MV-4-11 (cell line): ENCODE measurements around the gene TMEM139.

Experiments used
- DNase-seq: peaks from one replicate; lab custom pipeline; 2025; lab: John Stamatoyannopoulos, UW

TMEM139 gene

DNA sequence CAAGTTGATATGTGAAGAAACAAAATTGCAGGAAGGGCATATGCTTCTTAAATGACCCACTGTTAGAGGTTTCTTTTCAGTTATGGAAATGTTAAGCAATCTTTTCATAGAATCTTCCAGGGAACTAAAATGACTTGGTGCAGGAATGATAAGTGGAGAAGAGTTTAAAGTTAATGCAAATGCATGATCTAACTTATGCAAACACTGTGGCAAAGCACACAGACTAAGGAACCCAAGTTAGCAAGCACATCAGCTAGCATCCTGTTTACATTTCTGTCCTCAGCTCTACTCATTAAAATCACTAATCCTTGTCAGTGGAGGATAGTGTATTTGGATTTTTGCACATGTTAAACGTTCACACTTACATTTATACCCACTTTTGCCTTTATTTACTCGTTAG, 40.5 kb downstream of the TMEM139 start:
- no peak for DNase-seq

DNA sequence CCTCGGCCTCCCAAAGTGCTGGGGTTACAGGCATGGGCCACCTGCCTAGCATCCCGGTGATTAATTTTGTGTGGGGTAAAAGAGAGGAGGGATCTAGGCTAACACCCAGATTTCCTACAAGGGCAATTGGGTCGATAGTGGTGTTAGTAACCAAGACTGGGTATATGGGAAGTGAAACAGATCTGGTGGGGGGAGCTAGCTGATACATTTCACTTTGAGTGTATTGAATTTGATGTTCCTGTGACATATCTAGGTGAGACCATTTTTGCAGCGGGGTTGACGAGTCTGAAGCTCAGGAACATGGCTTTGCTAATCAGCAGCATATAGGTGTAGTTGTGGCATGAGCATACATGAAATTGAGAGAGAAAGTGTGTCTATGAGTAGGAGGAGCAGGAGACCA, 43.1 kb downstream of the TMEM139 start:
- DNase-seq: peak; percentile 42

DNA sequence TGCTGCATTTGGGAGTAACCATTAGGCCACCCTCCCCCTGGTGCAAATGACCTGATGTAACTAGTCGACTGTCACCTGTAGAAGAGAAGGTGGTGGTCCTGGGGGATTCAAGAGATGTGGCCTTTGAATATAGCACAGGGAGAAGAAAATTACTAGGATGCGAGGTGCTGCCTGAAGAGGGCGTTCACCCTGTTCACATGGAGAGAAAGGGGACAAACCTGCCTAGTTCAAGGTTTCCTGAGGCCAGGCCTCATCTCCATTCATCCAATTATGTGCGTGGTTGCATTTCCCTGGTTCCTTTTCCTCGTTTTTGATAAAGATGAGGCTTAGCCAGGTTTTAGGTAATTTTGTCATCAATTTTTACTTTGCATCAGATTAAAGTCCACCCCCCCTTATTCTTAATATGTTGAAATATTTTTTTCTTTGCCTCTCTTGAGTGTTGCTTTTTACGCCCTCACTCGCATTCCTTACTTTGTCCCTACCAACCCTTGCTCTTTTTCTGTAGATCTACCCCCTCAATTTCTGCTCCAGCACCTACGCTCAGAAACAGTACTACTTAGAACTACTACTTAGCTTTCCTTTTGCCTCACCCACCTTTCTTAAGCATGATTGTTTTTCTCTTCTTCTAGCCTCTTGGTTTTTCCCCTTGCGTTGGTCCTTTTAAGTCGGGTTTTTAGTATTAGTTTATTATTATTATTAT, 44.9 kb downstream of the TMEM139 start:
- no peak for DNase-seq

DNA sequence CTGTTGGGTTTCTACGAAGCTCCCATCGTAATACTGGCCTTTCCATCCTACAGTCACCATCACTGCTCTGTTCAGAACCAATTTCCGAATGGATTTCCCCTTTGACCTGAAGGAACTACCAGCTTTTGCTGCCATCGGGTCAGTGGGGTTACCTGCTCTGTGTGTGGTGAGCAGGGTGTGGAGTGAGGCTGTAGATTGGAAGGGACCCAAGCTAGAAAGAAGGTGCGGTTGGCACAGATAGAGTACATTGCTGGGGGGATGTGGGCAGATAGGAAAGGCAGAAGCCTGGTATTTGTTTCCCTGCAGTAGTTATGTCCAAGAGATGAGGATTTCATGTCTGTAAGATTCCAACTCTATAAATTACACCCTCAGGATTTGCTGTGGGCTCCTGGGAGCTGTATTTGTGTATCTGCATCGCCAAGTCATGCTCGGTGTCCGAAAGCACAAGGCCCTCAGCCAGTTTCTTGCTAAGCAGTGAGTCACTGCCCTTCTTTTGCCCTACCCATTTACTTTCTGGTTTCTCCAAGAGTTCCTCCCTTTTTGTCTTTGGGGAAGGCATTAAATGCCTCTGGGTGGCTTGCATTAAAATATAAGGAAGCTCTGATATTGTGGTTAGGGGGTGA, 46.5 kb downstream of the TMEM139 start:
- DNase-seq: peak; percentile 85

DNA sequence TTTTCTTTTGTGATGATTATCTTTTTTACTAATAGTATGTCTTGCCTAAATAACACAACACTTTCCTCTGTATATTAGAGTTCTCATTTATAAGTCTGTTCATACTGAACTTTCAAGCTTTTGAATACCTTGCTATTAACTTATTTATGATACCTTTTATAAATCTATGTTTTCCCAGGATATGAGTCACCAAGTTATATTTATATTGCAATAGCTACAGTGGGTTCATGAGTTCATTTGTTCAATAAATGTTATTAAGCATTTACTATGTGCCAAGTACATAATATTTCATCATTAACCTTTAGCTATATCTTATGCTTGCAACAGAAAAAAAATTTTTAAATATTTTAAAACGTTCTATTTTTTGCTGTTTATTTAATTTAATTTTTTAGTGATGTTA, 49.5 kb downstream of the TMEM139 start:
- no peak for DNase-seq

DNA sequence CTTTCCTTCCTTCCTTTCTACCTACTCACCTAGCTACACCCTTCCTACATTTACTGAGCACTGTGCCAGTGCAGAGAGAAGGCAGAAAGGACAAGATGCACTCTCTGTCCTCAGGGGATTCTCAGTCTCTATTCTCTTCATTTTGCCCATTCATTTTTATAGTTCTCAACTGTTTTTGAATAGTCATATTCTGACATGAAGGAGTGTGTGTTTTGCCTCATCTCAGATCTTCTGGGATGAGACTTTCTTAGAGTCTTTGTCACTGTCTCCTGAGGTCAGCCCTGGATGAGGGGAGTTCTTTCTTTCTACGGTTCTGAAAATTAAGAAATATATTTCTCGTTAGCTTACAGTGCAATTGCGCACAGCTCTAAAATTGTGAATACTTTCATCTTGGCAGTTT, 52.5 kb downstream of the TMEM139 start:
- no peak for DNase-seq
